Omental fat pad (tissue), 4 donors: ENCODE measurements around the gene CNPY1. TPM values are rescaled to one million over a fixed set of nuclear protein-coding genes. Genes with fewer than 3 reads are reported as not detected.

ENCODE experiments used
- ATAC-seq: fragments of 150-250 bp; one replicate; pipeline ENCODE4 v1.9.1; 2016; ENCODE audit warnings: mild to moderate bottlenecking, moderate library complexity; ENCODE audit not compliant: low FRiP score
- DNase-seq: peaks from one replicate; pipeline ENCODE4 v3.0.0-alpha.2; 2019; ENCODE audit warnings: low spot score
- CTCF ChIP-seq, 3 donors: fragments of 450-650 bp; IDR thresholded peaks; one replicate each; pipeline ENCODE4 v1.5.1; 2016 to 2017; ENCODE audit warnings: antibody characterized with exemption in 3 of 3, mild to moderate bottlenecking in 3 of 3, moderate library complexity in 2 of 3
- total RNA-seq, 4 donors: library from RNA; depleted of rRNA; stranded (reverse); fragments of >200 nt; gene quantifications; one replicate each; pipeline ENCODE4 v1.1.0, GENCODE V29; 2016

Gene CNPY1
- total RNA-seq, 4 donors from 2014 or later = not detected

- ATAC-seq (no peak), DNase-seq (no peak)
- no peak for TF ChIP-seq CTCF (IDR thresholded peaks at IDR 0.05)
Measured at GRCh38 chr7:155589001-155589980, 42.9 kb upstream of the CNPY1 start.

GRCh38 chr7:155588468-155588998 lies 42.2 kb upstream of the CNPY1 start:
- DNase-seq (no peak), ATAC-seq (no peak)
- no peak for TF ChIP-seq CTCF (IDR thresholded peaks at IDR 0.05)

GRCh38 chr7:155587486-155587885 lies 41.1 kb upstream of the CNPY1 start:
- DNase-seq = no peak
- TF ChIP-seq CTCF (IDR thresholded peaks at IDR 0.05) = no peak
- no peak for ATAC-seq

- TF ChIP-seq CTCF (IDR thresholded peaks at IDR 0.05) = no peak
- DNase-seq (no peak), ATAC-seq (no peak)
Measured at GRCh38 chr7:155586843-155587440, 40.6 kb upstream of the CNPY1 start.

GRCh38 chr7:155585951-155586350 lies 39.6 kb upstream of the CNPY1 start:
- no peak for ATAC-seq
- DNase-seq = no peak
- TF ChIP-seq CTCF (IDR thresholded peaks at IDR 0.05) = no peak

DNA sequence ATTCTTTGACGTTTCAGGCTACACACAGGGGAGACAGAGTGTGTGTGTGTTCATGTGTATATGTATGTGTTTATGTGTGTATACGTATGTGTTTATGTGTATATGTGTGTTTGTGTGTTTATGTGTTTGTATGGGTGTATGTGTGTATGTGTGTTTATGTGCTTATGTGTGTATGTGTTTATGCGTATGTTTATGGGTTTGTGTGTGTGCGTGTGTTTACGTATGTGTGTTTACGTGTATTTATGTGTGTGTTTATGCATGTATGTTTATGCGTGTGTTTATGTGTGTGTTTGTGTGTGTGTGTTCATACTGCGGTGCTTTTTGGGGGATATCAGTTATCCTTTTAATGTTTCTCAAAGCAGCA lies 39.2 kb upstream of the CNPY1 start:
- no peak for TF ChIP-seq CTCF (IDR thresholded peaks at IDR 0.05)
- no peak for ATAC-seq
- DNase-seq = no peak
